HG02981 (cell line): ENCODE data around the gene ATP6V0D1.

Experiments
- ATAC-seq: cut with Tn5 transposase; IDR thresholded peaks from one replicate; pipeline ENCODE4 v1.9.1; 2021; ENCODE audit warnings: mild to moderate bottlenecking, moderate library complexity; ENCODE audit not compliant: unreplicated experiment

The ATP6V0D1 gene

DNA sequence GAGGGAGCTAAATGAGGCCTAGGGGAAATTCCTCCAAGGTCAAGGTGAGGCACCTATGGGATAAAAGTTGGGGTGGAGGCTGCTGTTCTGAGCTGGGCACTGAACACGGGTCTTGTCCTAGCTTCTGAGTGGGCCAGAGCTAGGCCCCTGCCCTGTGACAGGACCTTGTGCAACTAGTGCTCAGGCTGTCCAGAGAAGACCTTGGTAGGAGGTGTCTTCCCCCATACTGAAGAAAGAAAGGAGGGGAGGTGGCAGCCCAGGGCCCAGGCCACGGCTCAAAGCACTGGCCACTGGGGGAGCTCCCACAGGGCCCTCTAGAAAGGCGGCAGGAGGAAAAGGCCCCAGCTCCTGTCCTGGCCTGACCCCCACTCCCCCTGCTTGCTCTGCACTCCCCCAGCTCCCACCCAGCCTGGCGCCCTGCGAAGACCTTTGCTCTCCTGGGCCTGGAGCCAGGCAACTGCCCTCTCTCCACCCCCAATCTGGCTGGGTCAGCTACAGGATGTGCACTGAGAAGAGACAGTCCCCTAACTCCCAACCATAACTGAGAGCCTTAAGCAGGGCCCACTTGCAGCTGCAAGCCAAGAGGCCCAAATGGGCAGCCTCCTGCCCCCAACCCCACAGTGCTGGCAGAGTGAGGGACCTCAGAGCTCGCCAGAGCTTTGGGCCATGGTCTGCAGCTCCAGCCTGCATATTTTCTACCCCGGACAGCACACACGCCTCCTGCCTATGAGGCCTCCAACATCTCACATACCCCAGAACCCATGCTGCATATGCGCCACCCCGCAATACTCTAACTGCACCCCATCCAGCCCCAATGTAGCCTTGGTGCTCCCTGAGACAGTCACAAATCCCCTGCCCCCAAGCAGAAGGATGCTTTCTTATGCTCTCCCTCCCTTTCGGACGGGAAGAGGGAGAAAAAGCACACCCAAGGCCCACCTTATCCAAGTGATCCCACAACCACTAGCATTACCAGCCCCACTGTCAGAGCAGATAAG lies 34.7 kb downstream of the ATP6V0D1 start:
- no peak for ATAC-seq

DNA sequence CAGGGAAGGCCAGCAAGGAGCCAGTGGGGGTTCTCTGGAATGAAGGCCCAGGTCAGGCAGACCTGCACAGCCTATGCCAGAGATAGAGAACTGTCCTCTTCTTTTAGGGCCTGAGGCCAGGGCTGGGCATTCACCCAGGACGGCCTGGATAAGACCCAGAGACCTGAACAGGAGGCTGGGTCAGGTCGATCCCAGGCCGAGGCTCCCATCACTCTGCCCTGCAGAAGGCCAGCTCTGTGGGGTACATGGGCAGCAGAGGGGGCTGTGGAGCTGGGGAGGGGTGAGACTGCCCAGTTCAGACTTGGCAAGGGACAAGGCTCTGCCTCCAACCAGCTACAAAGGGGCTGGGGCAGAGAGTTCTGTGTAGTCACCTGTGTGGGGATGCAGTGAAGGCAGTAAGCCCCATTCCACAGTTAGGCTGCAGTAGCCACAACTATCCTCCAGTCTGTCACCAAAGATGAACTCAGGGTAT lies 35.5 kb downstream of the ATP6V0D1 start:
- no peak for ATAC-seq

DNA sequence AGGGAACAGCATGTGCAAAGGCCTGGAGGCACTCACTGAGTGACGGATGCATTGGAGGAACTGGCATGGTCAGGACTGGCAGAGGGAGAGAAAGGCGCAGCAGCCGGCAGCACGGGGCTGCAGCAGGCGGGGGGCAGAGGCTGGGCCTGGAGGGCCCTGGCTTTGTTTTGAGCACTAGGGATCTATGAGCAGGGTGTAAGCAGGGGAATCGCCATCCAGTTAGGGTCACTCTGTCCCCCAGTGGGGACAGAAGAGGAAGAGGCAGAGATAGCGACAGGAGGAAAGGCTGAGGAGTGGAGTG lies 35.9 kb downstream of the ATP6V0D1 start:
- ATAC-seq = no peak

DNA sequence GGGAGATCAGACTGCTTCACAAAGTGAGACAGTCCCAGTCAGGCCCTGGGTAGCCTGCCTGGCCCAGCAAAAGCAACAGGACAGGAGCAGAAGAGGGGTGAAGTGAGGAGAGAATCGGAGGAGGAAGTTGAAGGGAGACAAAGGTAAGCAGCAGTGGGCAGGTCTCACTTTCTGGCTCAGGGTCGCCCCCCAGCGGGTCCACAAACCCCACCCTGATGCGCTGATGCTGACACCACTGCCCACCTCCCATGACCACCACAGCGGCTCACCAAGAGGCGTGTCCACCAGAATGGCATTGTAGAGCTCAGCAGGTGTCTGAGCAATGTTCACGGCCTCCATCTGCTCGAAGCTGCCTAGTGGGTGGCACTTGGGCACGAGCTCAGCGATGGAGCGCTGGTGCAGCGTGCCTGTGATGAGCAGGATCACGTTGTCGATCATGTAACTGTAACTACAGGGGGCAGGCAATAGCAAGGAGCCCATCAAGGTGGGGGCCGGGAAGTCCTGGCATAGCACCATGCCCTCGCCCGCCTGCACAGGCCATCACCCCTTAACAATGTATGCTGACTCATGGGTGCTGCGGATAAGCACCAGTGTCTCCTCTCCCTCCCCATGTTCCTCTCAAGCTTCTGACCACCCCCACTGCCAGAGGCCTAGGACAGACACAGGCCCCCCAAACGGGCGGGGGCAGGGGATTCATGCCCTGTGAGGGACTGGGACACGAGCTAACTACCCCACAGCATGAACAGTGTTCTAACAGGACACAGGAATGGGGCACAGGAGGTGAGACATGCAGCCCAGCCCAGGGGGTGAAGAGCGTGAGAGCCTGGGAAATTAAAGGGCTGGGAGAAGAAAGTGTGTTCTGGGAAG lies 36.5 kb downstream of the ATP6V0D1 start:
- ATAC-seq = no peak

DNA sequence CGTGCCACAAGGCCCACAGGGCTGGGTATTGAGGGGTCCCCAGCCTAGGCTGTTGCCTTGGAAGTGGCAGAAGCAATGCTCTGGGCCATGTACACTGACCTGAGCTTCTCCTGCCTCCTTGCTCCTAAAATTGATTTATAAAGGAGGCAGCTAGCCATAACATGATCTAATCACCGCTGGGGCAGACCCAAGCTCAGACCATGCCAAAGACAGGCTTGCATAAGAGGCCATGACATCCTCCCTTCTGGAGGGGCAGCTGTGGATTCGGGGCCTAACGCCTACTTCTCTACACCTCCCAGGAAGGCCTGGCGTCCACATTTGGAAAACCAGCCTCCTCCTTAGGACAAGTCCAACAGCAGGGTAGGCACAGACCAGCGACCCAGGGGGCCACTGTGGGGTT lies 37.7 kb downstream of the ATP6V0D1 start:
- ATAC-seq = no peak

DNA sequence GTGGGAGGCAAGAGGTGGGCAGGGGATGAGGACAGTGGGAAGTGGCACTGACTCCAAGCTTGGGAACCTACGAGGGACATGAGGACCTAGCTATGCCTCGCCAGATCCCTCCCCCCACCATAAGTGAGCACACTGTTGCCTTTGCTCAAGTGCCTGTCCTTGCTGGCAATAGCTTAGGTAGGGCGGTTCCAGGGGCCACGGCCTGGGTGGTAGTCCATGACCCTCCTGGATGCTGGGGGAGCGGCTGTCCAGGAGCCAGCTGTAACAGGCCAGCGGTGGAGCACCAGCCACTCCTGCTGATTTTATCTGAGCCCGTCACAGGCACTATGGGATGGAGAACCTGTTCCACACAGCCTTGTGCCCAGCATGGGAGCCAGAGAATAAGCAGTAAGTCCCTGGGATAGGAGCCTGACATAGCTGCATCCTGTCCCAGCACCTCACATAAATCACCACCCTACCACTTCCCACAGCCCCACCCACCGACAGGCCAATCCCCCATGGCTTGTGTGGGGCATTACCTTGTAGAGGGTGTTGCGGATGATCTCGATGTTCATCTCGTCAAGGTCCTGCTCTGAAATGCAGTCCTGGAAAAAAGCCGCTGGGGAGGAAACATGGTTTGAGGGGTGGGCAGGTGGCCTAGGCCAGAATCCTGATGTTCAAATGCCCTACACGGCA lies 38.2 kb downstream of the ATP6V0D1 start:
- no peak for ATAC-seq

DNA sequence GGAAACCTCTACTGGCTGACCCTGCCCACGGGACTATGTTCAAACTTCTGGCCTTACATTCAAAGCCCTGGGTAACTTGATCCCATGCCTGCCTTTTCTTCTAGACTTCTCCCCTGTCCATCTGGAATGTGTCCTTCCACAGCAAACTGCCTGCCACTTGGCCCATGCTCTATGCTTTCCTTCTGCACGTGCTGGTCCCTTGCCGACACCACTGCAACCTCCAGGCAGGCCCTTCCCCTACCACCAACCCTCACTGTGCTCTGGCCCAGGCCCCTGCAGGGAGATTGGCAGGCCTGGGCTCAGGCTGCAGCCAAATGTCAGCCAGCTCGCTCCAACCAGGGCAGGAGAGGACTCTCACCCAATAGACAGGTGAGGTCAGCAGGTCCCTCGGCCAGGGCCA lies 39.0 kb downstream of the ATP6V0D1 start:
- no peak for ATAC-seq

DNA sequence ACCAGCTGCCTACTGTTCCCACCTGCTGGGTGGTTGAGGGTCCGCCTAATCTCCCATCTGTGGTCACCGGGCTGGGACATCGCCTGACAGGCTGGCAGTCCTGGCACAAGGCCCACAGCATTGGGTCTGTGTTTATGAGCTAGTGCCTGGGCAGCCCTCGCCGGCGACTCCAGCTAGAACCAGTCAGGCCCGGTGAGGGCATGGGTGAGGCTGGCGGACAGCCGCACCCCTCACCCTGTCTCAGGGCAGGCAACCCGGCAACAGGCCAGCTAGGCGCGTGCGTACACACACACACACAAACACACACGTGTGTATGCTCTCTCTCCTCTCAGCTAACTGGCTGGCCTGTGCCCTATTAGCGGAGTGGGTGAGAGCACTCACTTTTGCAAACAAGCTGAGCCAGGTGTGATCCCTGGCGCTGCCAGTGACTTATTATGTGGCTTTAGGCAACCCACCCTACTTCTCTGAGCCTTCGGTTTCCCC lies 39.6 kb downstream of the ATP6V0D1 start:
- ATAC-seq = no peak

DNA sequence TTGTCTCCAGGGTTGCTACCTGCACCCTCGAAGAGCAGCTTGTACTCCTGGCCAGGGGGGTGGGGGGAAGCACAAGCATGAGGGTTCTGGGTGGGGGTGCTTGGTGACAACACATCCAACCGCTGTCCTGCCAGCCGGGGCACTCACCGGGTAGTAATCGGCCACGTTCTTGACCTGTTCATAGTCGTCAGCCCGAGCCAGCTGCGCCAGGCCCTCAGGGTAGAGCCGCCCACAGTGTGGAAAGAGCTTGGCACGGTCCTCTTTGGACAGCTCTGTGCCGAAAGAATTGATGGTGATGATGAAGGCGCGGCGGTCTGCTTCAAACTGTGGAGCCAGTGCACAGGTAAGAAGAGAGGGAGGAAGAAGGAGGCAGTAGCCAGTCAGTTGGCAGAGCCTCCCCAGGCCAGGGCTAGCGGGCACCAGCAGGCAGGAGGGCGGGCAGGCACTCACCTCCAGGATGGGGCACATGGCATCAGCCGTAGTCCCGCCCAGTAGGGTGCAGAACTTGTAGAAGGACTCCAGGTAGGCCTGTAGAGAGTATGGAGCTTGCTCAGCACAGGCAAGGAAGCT lies 42.0 kb downstream of the ATP6V0D1 start:
- no peak for ATAC-seq

DNA sequence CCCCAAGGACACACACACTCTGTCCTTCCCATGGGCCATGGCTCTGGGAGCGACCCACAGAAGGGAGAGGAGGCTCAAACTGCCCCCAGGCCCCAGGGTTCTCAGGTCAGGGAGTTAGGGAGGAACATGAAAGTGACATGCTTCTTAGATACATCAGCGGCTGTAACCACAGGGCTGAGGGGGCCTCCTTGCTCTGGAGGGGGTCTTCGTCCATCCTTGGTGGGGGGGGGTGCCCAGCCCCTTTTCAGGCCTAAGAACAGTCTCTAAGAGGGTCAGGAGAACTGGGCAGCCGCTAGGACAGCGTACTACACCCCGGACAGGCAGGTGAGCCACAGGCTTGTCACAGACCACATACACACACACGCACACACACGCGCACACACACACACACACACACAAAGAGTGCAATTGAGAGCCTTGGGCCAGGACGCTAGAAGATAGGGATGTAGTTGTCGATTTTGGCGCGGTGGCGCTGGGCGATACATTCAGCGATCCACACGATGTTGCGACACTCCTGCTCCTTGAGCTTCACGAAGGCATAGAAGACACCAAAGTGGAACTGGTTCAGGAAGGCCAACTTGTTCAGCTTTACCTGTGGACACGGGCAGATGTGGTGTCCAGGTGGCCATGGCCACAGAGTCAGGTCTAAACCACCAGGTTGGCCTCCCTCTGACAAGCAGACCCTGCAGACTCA lies 42.7 kb downstream of the ATP6V0D1 start:
- no peak for ATAC-seq

DNA sequence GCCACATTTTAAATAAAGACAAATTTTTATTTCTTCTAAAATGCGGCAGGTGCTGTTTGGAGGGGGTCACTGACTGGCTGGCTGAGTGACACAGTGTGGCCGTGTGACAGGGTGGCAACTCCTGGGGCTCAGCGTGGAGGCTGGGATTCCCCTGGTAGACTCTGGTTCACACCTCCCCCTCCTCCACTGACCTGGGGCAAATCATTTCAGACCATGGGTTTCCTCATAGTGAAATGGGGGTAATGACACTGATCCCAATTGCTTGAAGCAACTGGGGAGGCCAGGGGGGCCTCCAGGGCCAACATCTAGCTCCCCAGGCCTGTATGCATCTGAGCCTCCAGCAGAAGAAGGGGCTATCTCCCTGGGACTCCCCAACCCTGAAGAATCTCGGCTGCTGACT lies 43.4 kb downstream of the ATP6V0D1 start:
- ATAC-seq = no peak

DNA sequence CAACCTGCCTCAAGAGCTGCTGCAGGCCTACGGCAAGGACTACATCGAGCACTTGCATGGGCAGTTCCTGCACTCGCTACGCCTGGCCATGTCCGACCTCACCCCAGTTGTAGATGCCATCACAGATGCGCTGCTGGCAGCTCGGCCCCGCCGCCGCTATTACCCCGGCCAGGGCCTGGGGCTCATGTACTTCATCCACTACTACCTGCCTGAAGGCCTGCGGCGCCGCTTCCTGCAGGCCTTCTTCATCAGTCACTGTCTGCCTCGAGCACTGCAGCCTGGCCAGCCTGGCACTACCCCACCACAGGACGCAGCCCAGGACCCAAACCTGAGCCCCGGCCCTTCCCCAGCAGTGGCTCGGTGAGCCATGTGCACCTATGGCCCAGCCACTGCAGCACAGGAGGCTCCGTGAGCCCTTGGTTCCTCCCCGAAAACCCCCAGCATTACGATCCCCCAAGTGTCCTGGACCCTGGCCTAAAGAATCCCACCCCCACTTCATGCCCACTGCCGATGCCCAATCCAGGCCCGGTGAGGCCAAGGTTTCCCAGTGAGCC lies 44.2 kb downstream of the ATP6V0D1 start:
- no peak for ATAC-seq

DNA sequence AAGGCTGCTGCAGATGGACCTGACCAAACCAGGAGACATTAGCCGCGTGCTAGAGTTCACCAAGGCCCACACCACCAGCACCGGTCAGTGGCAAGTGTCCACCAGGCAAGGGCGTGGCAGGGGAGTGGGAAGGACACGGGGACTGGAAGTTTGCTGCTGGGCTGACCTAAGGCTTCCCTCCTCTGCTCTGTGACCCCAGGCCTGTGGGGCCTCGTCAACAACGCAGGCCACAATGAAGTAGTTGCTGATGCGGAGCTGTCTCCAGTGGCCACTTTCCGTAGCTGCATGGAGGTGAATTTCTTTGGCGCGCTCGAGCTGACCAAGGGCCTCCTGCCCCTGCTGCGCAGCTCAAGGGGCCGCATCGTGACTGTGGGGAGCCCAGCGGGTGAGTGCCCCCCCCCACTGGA lies 45.2 kb downstream of the ATP6V0D1 start:
- ATAC-seq = no peak

DNA sequence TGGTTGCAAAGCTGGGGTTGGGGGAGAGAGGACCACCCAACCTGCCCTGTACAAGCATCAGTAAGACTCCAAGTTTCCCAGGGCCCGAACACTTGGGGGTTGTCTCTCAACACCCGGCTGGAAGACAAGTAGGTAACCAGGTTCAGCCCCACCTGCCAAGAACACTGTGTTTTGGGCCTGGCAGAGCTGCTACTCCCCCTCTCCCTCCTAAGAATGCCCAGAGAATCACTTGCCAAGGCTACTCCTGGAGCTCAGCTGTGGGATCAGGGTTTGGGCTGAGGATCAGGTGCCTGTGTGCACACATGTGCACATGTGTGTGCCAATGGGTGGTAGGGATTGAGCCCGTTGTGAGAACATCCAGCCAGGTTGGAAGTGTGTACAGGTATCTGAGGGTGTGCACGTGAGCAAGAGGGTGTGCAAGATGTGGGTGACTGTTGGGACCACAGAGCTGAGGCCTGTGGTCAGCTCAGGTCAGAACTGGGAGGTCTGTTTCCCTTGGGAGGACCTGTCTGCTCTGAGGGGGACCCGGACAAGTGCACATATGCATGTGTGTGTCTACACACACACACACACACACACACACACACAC lies 47.7 kb downstream of the ATP6V0D1 start:
- ATAC-seq = no peak

DNA sequence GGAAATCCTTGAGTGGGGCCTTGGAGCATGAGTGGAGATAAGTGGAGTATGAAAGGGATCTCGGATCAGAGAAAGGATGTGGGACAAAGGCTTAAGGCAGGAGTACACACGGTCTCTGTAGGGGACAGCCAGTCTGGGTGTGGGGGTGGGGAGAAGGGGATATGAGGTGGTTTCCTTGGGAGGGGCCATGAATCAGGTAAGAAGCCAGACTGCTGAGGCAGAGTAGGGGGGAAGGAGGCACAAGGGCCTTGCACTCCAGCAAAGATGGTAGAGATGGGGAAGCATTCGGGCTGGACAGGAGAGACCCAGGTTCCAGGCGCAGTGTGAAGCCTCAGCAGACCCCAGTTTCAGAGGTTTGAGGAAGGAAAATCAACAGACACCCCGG lies 48.5 kb downstream of the ATP6V0D1 start:
- no peak for ATAC-seq

DNA sequence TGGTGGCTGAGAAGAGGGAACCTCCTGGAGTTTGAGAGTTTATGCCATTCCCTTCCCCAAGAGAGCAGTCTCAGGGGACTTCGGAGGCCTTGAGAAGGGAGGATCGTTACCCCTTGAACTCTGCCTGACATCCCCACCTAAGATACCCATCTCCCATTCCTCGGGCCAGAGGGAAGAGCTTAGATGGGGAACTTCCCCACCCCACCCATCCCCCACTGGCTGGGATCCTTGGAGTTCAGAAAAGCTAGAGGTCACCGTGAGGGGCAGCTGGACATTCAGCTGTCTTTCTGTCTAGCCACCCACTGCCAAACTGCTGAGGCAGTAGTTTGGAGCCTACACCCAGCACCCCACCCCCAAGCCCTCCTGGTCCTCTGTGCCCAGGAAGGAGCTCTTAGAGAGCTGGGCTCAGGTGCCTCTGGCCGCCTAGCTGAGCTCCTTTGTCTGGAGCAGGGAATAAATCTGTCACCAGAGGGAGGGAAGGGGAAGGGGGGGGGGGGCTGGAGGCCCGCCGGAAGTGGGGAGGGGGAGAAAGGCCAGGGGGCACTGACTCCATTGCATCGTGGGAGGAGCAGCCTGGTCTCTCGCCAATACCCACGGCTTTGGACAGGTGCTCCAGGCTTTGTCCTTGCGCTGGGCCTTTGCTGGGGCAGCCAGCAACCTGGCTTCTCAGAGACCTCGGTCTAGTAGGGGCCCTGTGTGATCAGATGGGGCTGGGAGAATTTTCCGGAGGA lies 49.0 kb downstream of the ATP6V0D1 start:
- ATAC-seq = no peak

DNA sequence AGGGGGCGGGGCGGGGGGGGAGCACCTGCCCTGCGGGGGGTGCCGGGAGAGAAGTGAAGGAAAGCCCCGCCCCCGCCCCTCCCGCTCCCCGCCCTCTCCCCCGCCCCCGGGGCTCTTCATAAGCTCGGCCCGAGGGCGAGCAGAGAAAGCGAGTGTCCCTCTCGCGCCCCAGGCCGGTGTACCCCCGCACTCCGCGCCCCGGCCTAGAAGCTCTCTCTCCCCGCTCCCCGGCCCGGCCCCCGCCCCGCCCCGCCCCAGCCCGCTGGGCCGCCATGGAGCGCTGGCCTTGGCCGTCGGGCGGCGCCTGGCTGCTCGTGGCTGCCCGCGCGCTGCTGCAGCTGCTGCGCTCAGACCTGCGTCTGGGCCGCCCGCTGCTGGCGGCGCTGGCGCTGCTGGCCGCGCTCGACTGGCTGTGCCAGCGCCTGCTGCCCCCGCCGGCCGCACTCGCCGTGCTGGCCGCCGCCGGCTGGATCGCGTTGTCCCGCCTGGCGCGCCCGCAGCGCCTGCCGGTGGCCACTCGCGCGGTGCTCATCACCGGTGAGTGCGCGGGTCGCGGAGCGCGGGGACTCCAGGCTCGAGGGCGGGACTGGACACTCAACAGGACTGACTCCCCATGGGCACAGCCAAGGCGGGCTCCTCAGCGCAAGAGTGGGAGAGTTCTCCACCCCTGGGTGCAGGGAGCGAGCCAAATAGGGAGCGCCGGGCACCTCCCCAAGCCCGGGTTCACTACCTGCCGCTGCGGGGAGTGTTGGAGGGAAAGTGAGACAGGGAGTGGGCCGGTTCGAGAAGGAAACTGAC lies 49.8 kb downstream of the ATP6V0D1 start, which contains the start of gene HSD11B2:
Gene HSD11B2, plus strand, starts transcription at position 145 of the 798 bp plus-strand sequence. Its CDS starts 128 bp downstream, at position 273.
- ATAC-seq = no peak

DNA sequence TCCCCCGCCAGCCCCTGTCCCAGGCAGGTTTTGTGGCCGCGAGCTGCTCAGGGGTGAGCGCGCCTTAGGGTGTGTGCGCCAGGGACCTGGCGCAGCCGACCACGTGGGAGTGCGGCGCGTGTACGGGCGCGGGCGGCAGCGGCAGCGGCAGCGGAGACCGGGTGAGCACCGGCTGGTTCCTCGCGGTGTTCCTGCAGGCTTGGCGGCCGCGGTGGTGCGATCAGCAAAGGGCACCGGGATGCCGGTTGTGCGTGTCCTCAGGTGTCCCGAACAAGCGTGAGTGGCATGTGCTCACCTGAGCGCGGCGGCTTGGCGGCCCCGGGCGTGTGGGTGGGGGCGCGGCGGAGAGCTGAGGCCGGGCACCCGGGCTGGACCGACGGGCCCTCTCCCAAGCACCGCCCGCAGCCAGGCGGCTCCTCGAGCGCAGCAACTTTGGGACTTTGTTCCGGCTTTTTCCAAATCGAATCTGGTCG lies 50.4 kb downstream of the ATP6V0D1 start:
- no peak for ATAC-seq
